Duodenal mucosa (tissue), 2 donors: ENCODE data around the gene KRT33A.

Experiments
- H3K27ac ChIP-seq: one replicate; pipeline ENCODE4 v1.7.0; 2013; ENCODE audit warnings: low read depth, low read length
- H3K27me3 ChIP-seq, 2 donors: one replicate each; pipeline ENCODE4 v1.7.0; 2013; ENCODE audit warnings: low read length in 2 of 2, control low read depth in 1 of 2; ENCODE audit not compliant: insufficient read depth in 2 of 2, control insufficient read depth in 1 of 2
- H3K36me3 ChIP-seq, 2 donors: one replicate each; pipeline ENCODE4 v1.7.0; 2013; ENCODE audit warnings: low read length in 2 of 2, control low read depth in 1 of 2; ENCODE audit not compliant: insufficient read depth in 2 of 2, control insufficient read depth in 1 of 2
- H3K4me1 ChIP-seq, 2 donors: one replicate each; pipeline ENCODE4 v1.7.0; 2013; ENCODE audit warnings: low read length in 2 of 2, control low read depth in 1 of 2; ENCODE audit not compliant: insufficient read depth in 2 of 2, control insufficient read depth in 1 of 2
- H3K4me3 ChIP-seq, 2 donors: one replicate each; pipeline ENCODE4 v1.7.0; 2013; ENCODE audit warnings: low read length in 2 of 2, low read depth in 1 of 2
- H3K9ac ChIP-seq, 2 donors: one replicate each; pipeline ENCODE4 v1.7.0; 2013; ENCODE audit warnings: low read length in 2 of 2, low read depth in 1 of 2
- H3K9me3 ChIP-seq, 2 donors: one replicate each; pipeline ENCODE4 v1.7.0; 2013; ENCODE audit warnings: low read length in 2 of 2, control low read depth in 1 of 2; ENCODE audit not compliant: control insufficient read depth in 1 of 2

The KRT33A gene

GRCh38 chr17:41345992-41346391, 4.6 kb downstream of the KRT33A start:
- no peaks in the 10 kb centered on the region for H3K4me1 ChIP-seq

GRCh38 chr17:41343029-41343428, 7.6 kb downstream of the KRT33A start:
- H3K9me3 ChIP-seq, result no peaks in the 10 kb centered on the region
- no peaks in the 10 kb centered on the region for H3K27me3 ChIP-seq
- H3K36me3 ChIP-seq, result no peaks in the 10 kb centered on the region
- H3K4me1 ChIP-seq, result peaks cover 7 to 14% of the 10 kb centered on the region in 2 donors
- H3K27ac ChIP-seq, result no peak overlapping the region
- H3K4me3 ChIP-seq, result no peak overlapping the region
- no peak overlapping the region for H3K9ac ChIP-seq

More at GRCh38 chr17:41345992-41346391, 4.6 kb downstream of the KRT33A start:
- H3K27ac ChIP-seq, result no peak overlapping the region
- no peaks in the 10 kb centered on the region for H3K9me3 ChIP-seq
- no peaks in the 10 kb centered on the region for H3K36me3 ChIP-seq
- H3K27me3 ChIP-seq, result no peaks in the 10 kb centered on the region
- no peak overlapping the region for H3K9ac ChIP-seq
- no peak overlapping the region for H3K4me3 ChIP-seq

- no peak overlapping the region for H3K27ac ChIP-seq
- peaks cover 0 to 4% of the 10 kb centered on the region in 2 donors for H3K27me3 ChIP-seq
- no peak overlapping the region for H3K4me3 ChIP-seq
- H3K4me1 ChIP-seq, result peaks cover 7 to 14% of the 10 kb centered on the region in 2 donors
- H3K9me3 ChIP-seq, result no peaks in the 10 kb centered on the region
- H3K36me3 ChIP-seq, result no peaks in the 10 kb centered on the region
- H3K9ac ChIP-seq, result no peak overlapping the region
Measured at GRCh38 chr17:41340934-41341861, 9.4 kb downstream of the KRT33A start.

GRCh38 chr17:41340494-41340893, 10.1 kb downstream of the KRT33A start:
- H3K9ac ChIP-seq, result no peak overlapping the region
- no peak overlapping the region for H3K27ac ChIP-seq
- no peaks in the 10 kb centered on the region for H3K9me3 ChIP-seq
- H3K4me3 ChIP-seq, result no peak overlapping the region
- H3K4me1 ChIP-seq, result peaks cover 7 to 14% of the 10 kb centered on the region in 2 donors
- no peaks in the 10 kb centered on the region for H3K36me3 ChIP-seq
- peaks cover 0 to 7% of the 10 kb centered on the region in 2 donors for H3K27me3 ChIP-seq

- H3K27ac ChIP-seq, result no peak overlapping the region
- H3K36me3 ChIP-seq, result no peaks in the 10 kb centered on the region
Measured at GRCh38 chr17:41339571-41340172, 11.0 kb downstream of the KRT33A start.

GRCh38 chr17:41338961-41339485, 11.6 kb downstream of the KRT33A start:
- H3K27ac ChIP-seq, result no peak overlapping the region
- no peaks in the 10 kb centered on the region for H3K36me3 ChIP-seq

More at GRCh38 chr17:41339571-41340172, 11.0 kb downstream of the KRT33A start:
- Histone ChIP-seq H3K27me3 (peaks cover 0 to 7% of the 10 kb centered on the region in 2 donors), H3K4me3 (no peak overlapping the region), H3K9ac (no peak overlapping the region), H3K9me3 (no peaks in the 10 kb centered on the region), H3K4me1 (peaks cover 7 to 14% of the 10 kb centered on the region in 2 donors)

GRCh38 chr17:41335747-41336146, 14.9 kb downstream of the KRT33A start:
- Histone ChIP-seq H3K27ac (no peak overlapping the region), H3K4me3 (no peak overlapping the region), H3K9ac (no peak overlapping the region), H3K36me3 (no peaks in the 10 kb centered on the region), H3K4me1 (peaks cover 7 to 14% of the 10 kb centered on the region in 2 donors), H3K27me3 (peaks cover 0 to 12% of the 10 kb centered on the region in 2 donors), H3K9me3 (no peaks in the 10 kb centered on the region)

More at GRCh38 chr17:41338961-41339485, 11.6 kb downstream of the KRT33A start:
- H3K4me1 ChIP-seq, result peaks cover 7 to 14% of the 10 kb centered on the region in 2 donors
- H3K9me3 ChIP-seq, result no peaks in the 10 kb centered on the region
- no peak overlapping the region for H3K4me3 ChIP-seq
- peaks cover 0 to 7% of the 10 kb centered on the region in 2 donors for H3K27me3 ChIP-seq
- H3K9ac ChIP-seq, result no peak overlapping the region

- H3K9me3 ChIP-seq, result no peaks in the 10 kb centered on the region
- peaks cover 0 to 12% of the 10 kb centered on the region in 2 donors for H3K27me3 ChIP-seq
Measured at GRCh38 chr17:41334385-41335305, 16.0 kb downstream of the KRT33A start.

GRCh38 chr17:41333836-41334235, 16.8 kb downstream of the KRT33A start:
- Histone ChIP-seq H3K4me3 (no peak overlapping the region), H3K9me3 (no peaks in the 10 kb centered on the region), H3K9ac (no peak overlapping the region), H3K27me3 (peaks cover 0 to 12% of the 10 kb centered on the region in 2 donors), H3K27ac (no peak overlapping the region), H3K36me3 (no peaks in the 10 kb centered on the region), H3K4me1 (peaks cover 0 to 4% of the 10 kb centered on the region in 2 donors)

More at GRCh38 chr17:41334385-41335305, 16.0 kb downstream of the KRT33A start:
- Histone ChIP-seq H3K4me3 (no peak overlapping the region), H3K4me1 (peaks cover 1 to 12% of the 10 kb centered on the region in 2 donors), H3K9ac (no peak overlapping the region), H3K36me3 (no peaks in the 10 kb centered on the region), H3K27ac (no peak overlapping the region)
